ENCODE data around the gene FBXW12.

Gene FBXW12

GRCh38 chr3:48426401-48426909, 54.4 kb downstream of the FBXW12 start:
- no peaks in the 10 kb centered on the region for H3K27me3 ChIP-seq (ENCODE audit: low read depth, low read length)
- peaks cover 26% of the 10 kb centered on the region for H3K79me2 ChIP-seq (ENCODE audit: low read length)
- H3K27ac ChIP-seq (ENCODE audit: low read length), result no peak overlapping the region
- H3K4me3 ChIP-seq (ENCODE audit: low read length), result no peak overlapping the region
- H3K4me2 ChIP-seq (ENCODE audit: low read length), result no peak overlapping the region
- H2AFZ ChIP-seq (ENCODE audit: low read depth, low read length), result no peak overlapping the region
- H3K36me3 ChIP-seq (replicated peaks; ENCODE audit: low read depth, low read length), result peaks cover 4% of the 10 kb centered on the region
- no peak for TF ChIP-seq CTCF (IDR thresholded peaks at IDR 0.05; ENCODE audit: low read depth, low read length)
- H3K4me1 ChIP-seq (ENCODE audit: low read length), result peaks cover 26% of the 10 kb centered on the region; the same call in 1 of the 2 replicates
- no peaks in the 10 kb centered on the region for H3K9me3 ChIP-seq (ENCODE audit: insufficient read depth, low read length)
- no peak overlapping the region for H3K9ac ChIP-seq (ENCODE audit: low read length)
- peaks cover 4% of the 10 kb centered on the region; the same call in 1 of the 2 replicates for H4K20me1 ChIP-seq (ENCODE audit: insufficient read depth, low read length)

- Histone ChIP-seq H3K27me3 (ENCODE audit: low read depth, low read length) (no peaks in the 10 kb centered on the region), H3K27ac (ENCODE audit: low read length) (no peak overlapping the region), H2AFZ (ENCODE audit: low read depth, low read length) (no peak overlapping the region), H3K79me2 (ENCODE audit: low read length) (peaks cover 26% of the 10 kb centered on the region), H3K4me1 (ENCODE audit: low read length) (peaks cover 26% of the 10 kb centered on the region; the same call in 1 of the 2 replicates), H3K4me2 (ENCODE audit: low read length) (no peak overlapping the region), H3K9me3 (ENCODE audit: insufficient read depth, low read length) (no peaks in the 10 kb centered on the region), H3K9ac (ENCODE audit: low read length) (no peak overlapping the region), H3K36me3 (replicated peaks; ENCODE audit: low read depth, low read length) (peaks cover 8% of the 10 kb centered on the region), H3K4me3 (ENCODE audit: low read length) (no peak overlapping the region), H4K20me1 (ENCODE audit: insufficient read depth, low read length) (peaks cover 4% of the 10 kb centered on the region; the same call in 1 of the 2 replicates)
- TF ChIP-seq EZH2phosphoT487 (IDR thresholded peaks at IDR 0.05; ENCODE audit: low read depth) (no peak), CTCF (IDR thresholded peaks at IDR 0.05; ENCODE audit: low read depth, low read length) (no peak)
These were observed 55.1 kb downstream of the FBXW12 start for GRCh38 chr3:48426944-48427629.

GRCh38 chr3:48427630-48427962, 55.6 kb downstream of the FBXW12 start:
- H3K9ac ChIP-seq (ENCODE audit: low read length), result no peak overlapping the region
- no peak overlapping the region for H3K4me3 ChIP-seq (ENCODE audit: low read length)
- H3K27ac ChIP-seq (ENCODE audit: low read length), result no peak overlapping the region

More at GRCh38 chr3:48427630-48427962, 55.6 kb downstream of the FBXW12 start:
- peaks cover 26% of the 10 kb centered on the region for H3K79me2 ChIP-seq (ENCODE audit: low read length)
- no peaks in the 10 kb centered on the region for H3K27me3 ChIP-seq (ENCODE audit: low read depth, low read length)
- H3K36me3 ChIP-seq (replicated peaks; ENCODE audit: low read depth, low read length), result peaks cover 13% of the 10 kb centered on the region
- peaks cover 4% of the 10 kb centered on the region; the same call in 1 of the 2 replicates for H4K20me1 ChIP-seq (ENCODE audit: insufficient read depth, low read length)
- TF ChIP-seq CTCF (IDR thresholded peaks at IDR 0.05; ENCODE audit: low read depth, low read length) (no peak), EZH2phosphoT487 (IDR thresholded peaks at IDR 0.05; ENCODE audit: low read depth) (no peak)
- peak overlapping the region; percentile 78 for H3K4me2 ChIP-seq (ENCODE audit: low read length)
- H2AFZ ChIP-seq (ENCODE audit: low read depth, low read length), result no peak overlapping the region
- H3K4me1 ChIP-seq (ENCODE audit: low read length), result peaks cover 31% of the 10 kb centered on the region; the same call in 1 of the 2 replicates
- no peaks in the 10 kb centered on the region for H3K9me3 ChIP-seq (ENCODE audit: insufficient read depth, low read length)

Data from OCI-LY3 (cell line).